ENCODE data around the gene PCSK6.

GRCh38 chr15:101528917-101529299 lies 39.4 kb upstream of the PCSK6 start:
- TF ChIP-seq REST (IDR thresholded peaks at IDR 0.05; ENCODE audit: low read depth) (no peak), ZBTB7A (IDR thresholded peaks at IDR 0.05; ENCODE audit: low read depth) (no peak), TCF12 (IDR thresholded peaks at IDR 0.05; ENCODE audit: low read depth) (no peak)

Measured in Ishikawa (cell line).